ENCODE measurements around the gene PARG.

The PARG gene

DNA sequence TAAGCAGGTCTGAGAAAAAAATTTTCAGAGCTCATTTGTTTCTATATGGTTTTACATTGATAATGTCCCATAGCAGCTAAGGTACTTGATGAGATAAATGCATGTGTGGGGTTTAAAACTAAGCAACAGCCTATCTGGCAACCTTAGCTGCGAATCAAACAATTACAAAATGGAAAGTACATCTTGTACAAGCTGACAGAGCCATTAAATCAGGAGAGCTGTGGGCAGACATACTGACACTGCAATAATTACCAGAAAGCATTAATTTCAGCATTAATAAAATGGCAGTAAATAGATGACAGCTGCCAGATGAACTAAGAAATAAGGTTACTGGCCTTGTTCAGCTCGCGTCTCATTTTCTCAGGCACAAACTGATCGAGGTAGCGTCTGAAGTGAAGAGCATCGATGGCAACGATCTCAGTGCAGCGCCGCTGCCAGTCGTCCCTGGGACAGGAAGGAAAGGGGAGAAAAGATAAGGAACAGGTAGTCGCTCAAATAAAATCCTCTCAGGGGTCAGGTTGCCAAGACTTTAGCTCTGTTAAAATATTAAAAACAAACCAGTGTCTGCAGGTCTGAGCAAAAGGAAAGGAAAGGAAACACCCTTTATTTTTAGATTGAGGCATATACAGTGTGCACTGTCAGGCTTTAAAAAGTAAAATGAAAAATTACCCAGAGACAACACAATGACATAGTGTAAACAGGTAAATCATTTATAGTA is 100.1 kb downstream of the PARG start:
- H3K27ac ChIP-seq: no peak overlapping the region

DNA sequence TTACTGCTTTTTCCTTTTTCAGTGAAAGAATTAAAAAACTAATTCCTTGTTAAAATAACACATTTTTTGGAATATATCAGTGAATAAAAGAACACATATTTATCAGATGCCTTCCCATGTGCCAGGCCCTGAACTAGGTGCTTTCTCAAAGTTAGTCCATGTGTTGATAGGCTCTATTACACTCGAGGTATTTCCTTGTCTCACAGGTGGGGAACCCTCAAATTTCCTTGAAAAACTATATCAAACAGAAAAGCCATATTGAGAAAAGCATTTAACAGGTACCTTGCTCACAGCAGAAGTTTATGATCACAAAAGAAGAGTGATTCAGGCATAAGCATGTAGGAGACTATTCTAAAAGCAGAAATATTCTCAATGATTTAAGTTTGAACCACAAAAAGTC is 104.1 kb downstream of the PARG start:
- TF ChIP-seq ZFX (IDR thresholded peaks at IDR 0.05; ENCODE audit: borderline replicate concordance): no peak
- TF ChIP-seq CTCF (IDR thresholded peaks at IDR 0.05): no peak
- no peak overlapping the region for H3K27ac ChIP-seq

More for the DNA sequence above, 100.1 kb downstream of the PARG start:
- TF ChIP-seq ZFX (IDR thresholded peaks at IDR 0.05; ENCODE audit: borderline replicate concordance) (no peak), CTCF (IDR thresholded peaks at IDR 0.05) (no peak)

GRCh38 chr10:49837051-49837478 is 104.8 kb downstream of the PARG start:
- H3K27ac ChIP-seq: no peak overlapping the region
- TF ChIP-seq ZFX (IDR thresholded peaks at IDR 0.05; ENCODE audit: borderline replicate concordance) (no peak), CTCF (IDR thresholded peaks at IDR 0.05) (no peak)

DNA sequence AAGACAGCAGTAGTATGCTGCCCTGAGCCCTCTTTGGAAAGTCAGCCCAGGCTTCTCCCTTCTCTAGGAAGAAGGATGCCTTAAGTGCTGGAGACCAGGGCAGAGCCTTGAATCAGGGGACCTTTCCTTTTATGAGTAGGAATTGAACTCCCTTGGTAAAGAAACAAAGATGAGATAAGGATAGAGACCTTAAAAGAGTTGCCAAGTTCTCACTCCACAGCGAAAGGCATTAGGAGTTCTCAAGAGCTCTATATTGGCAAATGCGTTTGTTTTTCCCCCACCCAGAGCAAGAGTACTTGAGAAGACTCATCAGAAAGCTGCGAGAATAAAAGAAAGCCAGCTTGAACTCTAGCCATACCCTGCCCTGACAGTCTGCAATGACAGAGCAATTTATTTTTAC is 106.9 kb downstream of the PARG start:
- TF ChIP-seq ZFX (IDR thresholded peaks at IDR 0.05; ENCODE audit: borderline replicate concordance): no peak
- no peak for TF ChIP-seq CTCF (IDR thresholded peaks at IDR 0.05)

DNA sequence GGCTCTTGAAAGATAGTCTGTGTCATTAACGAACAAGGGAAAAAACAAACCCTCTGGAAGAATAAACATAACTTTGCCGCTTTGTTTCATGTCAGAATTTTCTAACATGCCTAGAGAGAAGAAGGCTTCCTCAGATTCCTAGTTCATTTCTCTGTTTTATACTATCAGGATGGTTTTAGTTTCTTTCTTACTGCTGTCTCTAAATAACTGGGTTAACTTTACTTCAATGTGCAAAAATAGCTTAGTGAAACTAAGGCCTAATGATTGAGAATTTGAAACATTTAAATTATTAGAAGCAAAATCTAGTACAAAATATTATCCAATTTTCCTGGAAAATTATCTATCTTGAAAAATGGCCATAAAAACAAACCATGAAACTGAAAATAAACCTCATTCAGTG is 107.6 kb downstream of the PARG start:
- H3K27ac ChIP-seq: no peak overlapping the region
- TF ChIP-seq CTCF (IDR thresholded peaks at IDR 0.05) (no peak), ZFX (IDR thresholded peaks at IDR 0.05; ENCODE audit: borderline replicate concordance) (no peak)

More for the DNA sequence above, 106.9 kb downstream of the PARG start:
- no peak overlapping the region for H3K27ac ChIP-seq

- H3K27ac ChIP-seq: no peak overlapping the region
- no peak for TF ChIP-seq CTCF (IDR thresholded peaks at IDR 0.05)
These were observed 108.7 kb downstream of the PARG start for GRCh38 chr10:49833168-49833567.

- TF ChIP-seq CTCF (IDR thresholded peaks at IDR 0.05) (no peak), ZFX (IDR thresholded peaks at IDR 0.05; ENCODE audit: borderline replicate concordance) (no peak)
- H3K27ac ChIP-seq: no peak overlapping the region
These were observed 110.3 kb downstream of the PARG start for GRCh38 chr10:49831352-49832035.

Data from 22Rv1 (cell line).